Iris pigment epithelial cell (primary cell): ENCODE data around the gene SLC14A1.

ENCODE experiments used
- DNase-seq: peaks from one replicate; pipeline ENCODE4 v3.0.0-alpha.2; 2011; ENCODE audit warnings: low read depth

The SLC14A1 gene

DNA sequence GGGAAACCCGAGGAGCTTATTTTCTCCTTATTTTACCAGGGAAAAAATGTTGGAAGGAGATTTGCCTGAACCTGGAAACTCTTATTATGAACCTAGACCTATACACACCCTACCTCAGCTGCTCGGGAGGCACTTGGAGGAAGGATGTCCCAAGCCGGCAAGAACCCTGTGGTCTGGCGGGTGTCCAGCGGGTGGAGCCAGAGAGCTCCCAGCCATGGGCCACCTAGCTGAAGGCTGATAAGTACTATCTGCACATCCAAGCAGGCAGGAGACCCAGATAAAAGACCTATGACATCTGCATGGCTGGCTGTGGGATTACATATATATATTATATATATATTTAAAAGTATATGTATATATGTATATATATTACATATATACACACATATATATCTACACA is 1.1 kb upstream of the SLC14A1 start:
- DNase-seq, result peak; percentile 78

- DNase-seq, result no peak
These were observed 620 bp downstream of the SLC14A1 start for GRCh38 chr18:45724601-45725000.

GRCh38 chr18:45725336-45725735 is 1.4 kb downstream of the SLC14A1 start:
- DNase-seq, result no peak

DNA sequence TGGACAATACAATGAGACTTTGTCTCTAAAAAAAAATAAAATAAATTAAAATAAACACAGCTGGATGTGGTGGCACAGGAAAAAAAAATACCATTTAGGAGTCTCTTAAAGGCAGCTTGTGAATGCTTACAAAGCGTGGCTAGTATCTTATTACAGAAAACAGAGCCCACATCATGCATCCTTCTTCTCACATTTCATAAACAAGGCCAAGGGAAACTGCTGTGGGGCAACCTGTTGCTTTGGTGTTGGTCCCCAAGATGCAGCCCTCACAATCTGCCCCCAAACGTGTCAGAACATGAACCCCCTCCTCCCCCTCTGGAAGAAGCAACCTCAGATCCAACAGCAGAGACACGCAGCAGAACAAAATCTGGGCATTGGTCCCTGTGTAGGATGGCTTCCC is 2.6 kb downstream of the SLC14A1 start:
- peak; percentile 32 for DNase-seq

DNA sequence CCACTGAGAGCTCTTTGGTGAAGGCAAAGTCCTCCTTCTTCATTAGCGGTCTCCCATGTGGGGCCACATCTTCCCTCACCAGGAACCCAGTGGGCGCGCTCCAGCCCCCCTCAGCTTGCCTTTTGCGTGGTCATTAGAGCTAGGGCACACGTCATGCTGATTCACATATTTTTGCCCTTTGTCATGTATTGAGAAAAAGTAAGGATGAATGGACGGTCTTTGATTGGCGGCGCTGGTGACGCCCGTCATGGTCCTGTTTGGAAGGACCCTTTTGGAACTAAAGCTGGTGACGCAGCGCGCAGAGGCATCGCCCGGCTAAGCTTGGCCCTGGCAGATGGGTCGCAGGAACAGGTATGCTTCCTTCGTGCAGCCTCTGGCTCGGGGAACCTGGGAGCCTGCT is 3.1 kb downstream of the SLC14A1 start:
- no peak for DNase-seq

DNA sequence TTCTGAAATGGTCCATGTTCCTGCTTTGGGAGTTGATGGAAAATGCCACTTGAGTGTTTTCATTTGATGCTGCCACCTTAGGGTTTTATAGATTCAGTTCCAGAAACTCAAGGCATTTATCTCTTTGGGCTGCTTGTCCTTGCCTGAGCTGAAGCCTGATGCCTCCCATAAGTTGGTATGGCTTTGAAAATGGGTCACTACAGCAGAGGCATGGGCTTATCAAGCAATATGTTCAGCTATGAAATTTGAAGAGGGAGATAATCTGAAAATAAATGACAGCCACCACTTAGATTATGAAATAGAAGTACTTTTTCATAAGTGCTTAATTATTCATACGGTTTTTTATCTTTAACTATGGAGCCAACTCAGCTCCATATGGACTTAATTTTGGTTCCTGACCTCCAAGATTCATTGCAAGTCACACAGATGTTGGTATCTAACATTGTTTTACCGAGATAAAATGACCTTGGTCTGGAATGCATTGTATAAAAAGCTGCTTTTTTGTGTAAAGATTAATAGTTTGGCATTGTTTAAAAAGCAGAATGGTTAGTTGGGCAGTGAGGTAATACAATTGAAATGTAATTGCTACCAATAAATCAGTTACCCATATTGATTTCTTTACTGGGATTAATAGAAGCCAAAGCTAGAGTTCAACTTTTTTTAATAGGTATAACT is 4.5 kb downstream of the SLC14A1 start:
- DNase-seq, result no peak

DNA sequence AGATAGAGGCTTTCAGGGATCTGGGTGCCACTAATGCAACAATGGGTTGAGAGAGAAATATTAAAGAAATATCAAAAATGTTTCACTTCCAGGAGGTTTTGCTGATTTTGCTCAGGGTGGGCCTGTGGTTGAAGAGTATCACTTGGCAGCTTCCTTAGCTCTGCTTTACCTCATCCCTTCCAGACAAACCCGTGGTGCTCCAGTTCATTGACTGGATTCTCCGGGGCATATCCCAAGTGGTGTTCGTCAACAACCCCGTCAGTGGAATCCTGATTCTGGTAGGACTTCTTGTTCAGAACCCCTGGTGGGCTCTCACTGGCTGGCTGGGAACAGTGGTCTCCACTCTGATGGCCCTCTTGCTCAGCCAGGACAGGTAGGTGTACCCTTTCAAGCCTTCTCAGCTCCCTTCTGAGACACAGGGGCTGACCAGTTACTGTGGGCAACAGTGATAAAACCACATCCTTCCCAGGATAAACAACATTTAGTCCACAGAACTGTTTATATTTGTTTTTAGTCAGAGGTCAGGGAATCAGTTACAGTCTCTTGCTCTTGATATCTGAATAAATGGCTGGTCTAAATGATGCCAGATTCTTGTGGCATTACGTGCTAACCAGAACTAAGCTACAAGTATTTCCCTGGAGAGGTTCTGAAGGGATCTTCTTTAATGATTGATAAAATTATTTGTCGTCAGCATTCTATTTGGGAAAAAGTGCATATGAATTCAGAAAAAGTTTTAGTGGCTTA is 7.0 kb downstream of the SLC14A1 start:
- peak; percentile 91 for DNase-seq

GRCh38 chr18:45731716-45732115 is 7.7 kb downstream of the SLC14A1 start:
- no peak for DNase-seq

DNA sequence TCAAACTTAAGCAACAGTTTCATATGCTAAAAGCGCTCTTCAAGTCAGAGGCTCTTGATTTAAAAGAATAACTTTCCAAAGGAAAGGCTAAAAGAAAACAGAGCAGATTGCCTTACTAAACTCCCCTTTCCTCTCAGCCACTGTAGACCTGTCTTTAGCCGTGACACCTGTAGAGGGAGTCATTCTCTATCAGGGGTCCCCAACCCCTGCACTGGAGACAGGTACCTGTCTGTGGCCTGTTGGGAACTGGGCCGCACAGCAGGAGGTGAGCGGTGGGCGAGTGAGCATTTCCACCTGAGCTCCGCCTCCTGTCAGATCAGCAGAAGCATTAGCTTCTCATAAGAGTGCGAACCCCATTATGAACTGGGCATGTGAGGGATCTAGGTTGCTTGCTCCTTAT is 9.6 kb downstream of the SLC14A1 start:
- DNase-seq, result no peak

- DNase-seq, result no peak
These were observed 10.5 kb downstream of the SLC14A1 start for GRCh38 chr18:45734505-45734904.

GRCh38 chr18:45734944-45735343 is 11.0 kb downstream of the SLC14A1 start:
- DNase-seq, result no peak

- DNase-seq, result no peak
These were observed 14.7 kb downstream of the SLC14A1 start for GRCh38 chr18:45738660-45739059.

- DNase-seq, result no peak
These were observed 15.3 kb downstream of the SLC14A1 start for GRCh38 chr18:45739268-45739667.

GRCh38 chr18:45739848-45740247 is 15.9 kb downstream of the SLC14A1 start:
- no peak for DNase-seq

DNA sequence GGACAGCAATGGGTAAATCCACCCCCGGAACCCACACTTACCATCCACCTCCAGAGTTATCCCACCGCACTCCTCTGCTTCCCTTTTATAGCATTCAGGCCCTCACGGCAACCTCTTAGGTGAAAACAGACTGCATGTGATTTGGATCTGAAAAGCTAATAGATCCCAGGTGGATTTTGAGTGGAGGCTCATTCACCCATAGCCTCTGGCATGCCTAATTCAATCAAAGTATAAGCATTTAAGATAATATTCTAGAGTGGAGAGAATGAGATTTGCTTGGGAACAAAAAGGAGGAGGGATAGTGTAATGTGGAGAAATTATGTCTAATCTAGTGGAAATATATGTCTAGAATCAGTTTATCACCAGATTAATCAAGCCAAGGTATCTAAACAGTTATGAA is 17.1 kb downstream of the SLC14A1 start:
- DNase-seq, result no peak

GRCh38 chr18:45745817-45746461 is 22.0 kb downstream of the SLC14A1 start:
- no peak for DNase-seq

DNA sequence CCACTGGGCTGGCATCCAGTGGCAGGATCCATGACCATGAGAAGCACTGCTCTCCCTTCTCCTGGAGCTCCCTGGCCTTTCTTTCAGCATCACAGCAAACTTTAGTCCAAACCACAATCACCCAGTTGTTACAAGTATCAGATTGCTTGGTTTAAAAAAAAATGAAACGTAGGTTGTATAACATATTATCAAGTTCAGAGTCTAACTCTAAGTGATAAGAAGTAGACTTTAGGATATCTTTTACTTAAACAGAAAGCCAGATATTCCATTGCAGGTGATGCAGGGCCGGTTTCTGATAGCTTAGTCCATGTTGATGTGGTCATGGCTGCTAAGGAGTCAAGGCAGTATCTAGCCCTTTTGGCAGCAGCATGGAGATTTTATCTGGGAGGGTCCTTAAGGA is 24.5 kb downstream of the SLC14A1 start:
- DNase-seq, result no peak

DNA sequence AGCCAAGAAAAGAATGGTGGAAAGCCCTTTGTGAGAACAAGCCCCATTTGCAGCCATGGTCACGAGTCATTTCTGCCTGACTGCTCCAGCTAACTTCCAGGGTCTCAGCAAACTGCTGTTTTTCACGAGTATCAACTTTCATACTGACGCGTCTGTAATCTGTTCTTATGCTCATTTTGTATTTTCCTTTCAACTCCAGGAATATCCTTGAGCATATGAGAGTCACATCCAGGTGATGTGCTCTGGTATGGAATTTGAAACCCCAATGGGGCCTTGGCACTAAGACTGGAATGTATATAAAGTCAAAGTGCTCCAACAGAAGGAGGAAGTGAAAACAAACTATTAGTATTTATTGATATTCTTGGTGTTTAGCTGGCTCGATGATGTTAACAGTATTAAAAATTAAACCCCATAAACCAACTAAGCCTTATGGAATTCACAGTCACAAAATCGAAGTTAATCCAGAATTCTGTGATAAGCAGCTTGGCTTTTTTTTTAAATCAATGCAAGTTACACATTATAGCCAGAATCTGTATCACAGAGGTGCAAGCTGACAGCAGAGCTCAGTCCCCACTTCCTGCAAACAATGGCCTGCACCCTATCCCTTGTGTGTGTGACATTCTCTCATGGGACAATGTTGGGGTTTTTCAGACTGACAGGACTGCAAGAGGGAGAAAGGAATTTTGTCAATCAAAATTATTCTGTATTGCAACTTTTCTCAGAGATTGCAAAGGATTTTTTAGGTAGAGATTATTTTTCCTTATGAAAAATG is 26.1 kb downstream of the SLC14A1 start:
- DNase-seq, result peak; percentile 33

DNA sequence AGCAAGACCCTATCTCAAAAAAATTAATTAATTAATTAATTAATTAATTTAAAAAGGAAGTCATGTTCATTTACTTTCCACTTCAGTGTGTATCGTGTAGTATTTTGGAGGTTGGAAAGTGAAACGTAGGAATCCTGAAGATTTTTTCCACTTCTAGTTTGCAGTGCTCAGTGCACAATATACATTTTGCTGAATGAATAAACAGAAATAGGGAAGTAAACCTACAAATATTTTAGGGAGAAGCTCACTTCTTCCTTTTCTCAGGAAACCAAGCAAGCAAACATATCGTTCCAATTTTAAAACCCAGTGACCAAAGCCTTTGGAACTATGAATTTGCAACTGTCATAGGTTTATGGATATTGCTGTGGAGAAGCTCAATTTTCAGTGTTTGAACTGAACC is 27.8 kb downstream of the SLC14A1 start:
- no peak for DNase-seq

GRCh38 chr18:45752681-45753080 is 28.7 kb downstream of the SLC14A1 start:
- no peak for DNase-seq

DNA sequence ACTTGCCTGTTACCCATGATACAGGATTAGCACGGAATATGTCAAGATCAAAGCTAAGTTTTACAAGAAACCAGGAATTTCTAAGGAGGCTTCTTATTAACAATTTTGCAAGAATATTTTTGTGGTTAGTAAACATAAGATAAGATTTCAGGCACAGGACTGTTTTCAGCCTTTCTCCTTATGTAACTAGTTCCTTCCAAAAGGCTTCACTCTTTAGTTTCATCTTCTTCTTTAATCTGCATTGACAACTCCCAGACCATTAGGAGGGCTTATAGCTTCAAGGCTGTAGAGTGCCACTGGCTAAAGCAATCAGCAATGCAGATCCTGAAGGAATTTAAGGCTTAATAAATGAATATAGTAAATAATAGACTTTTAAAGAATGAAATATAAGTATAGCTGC is 29.3 kb downstream of the SLC14A1 start:
- DNase-seq, result peak; percentile 43

DNA sequence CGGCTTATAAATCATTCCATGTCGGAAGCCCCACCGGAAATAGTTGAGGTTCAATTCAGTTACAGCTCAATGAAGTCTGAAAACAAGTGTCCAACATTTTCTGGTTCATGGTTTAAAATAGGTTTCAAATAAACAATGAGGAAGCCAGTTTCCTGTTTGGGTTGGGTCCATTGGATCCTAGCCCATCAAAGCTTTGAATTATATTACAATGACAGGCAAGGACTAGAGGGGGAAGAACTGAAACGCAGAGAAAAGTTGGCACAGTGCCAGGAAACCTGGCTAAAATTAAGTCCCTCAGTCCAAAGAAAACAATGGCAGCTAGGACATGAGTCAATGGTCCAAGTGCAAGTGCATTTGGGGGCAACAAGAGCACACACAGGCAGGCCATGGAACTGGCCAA is 32.0 kb downstream of the SLC14A1 start:
- DNase-seq, result peak; percentile 84

- DNase-seq, result no peak
These were observed 33.0 kb downstream of the SLC14A1 start for GRCh38 chr18:45757005-45757404.
